A549 (cell line): ENCODE measurements around the gene NTNG2. TPM values are rescaled to one million over a fixed set of nuclear protein-coding genes. Genes with fewer than 3 reads are reported as not detected.
A peak's percentile ranks its signal among the peaks of the same experiment; 100 is the strongest.

Experiments
- ATAC-seq, 2 experiments: fragments of 200-7000 bp in 1 of 2; fragments of >200 bp in 1 of 2; cut with Nextera tagmentation in 1 of 2; cut with Tn5 transposase in 1 of 2; 3 replicates each; pipeline versions ENCODE4 v1.8.0 to v1.9.1; 2018 to 2020; ENCODE audit warnings: mild to moderate bottlenecking in 1 of 2, moderate library complexity in 1 of 2
- CTCF ChIA-PET: fragments of 300-600 bp; sonication (Branson Sonifier 250); formaldehyde crosslinking; extraction: SDS; loops from one replicate; lab custom pipeline; 2021; ENCODE audit warnings: antibody characterized with exemption, inconsistent platforms; lab: Yijun Ruan, JAX
- POLR2A ChIA-PET: fragments of 350-600 bp; formaldehyde crosslinking; extraction: SDS; loops from one replicate; lab custom pipeline; 2021; ENCODE audit warnings: antibody characterized with exemption, inconsistent platforms; lab: Yijun Ruan, JAX
- DNase-seq, 2 experiments: peaks; one replicate each; pipeline versions ENCODE4 v3.0.0 to v3.0.0-alpha.2; 2011 to 2016; ENCODE audit warnings: low read depth in 1 of 2, low spot score in 1 of 2
- FAIRE-seq: peaks from 2 replicates; lab custom pipeline; 2011; peaks lifted over from hg19 to GRCh38; lab: Jason Lieb, UNC
- H3K27ac ChIP-seq, 2 experiments: fragments of >200 bp; sonication (Bioruptor Twin); formaldehyde crosslinking; 3 replicates each; pipeline ENCODE4 v1.5.1; 2016 to 2017
- H3K4me1 ChIP-seq: fragments of >200 bp; sonication (Bioruptor Twin); formaldehyde crosslinking; 3 replicates; pipeline ENCODE4 v1.6.1; 2016
- H3K4me2 ChIP-seq: fragments of >200 bp; sonication (Bioruptor Twin); formaldehyde crosslinking; 3 replicates; pipeline ENCODE4 v1.6.1; 2016
- H3K4me3 ChIP-seq: fragments of >200 bp; sonication (Bioruptor Twin); formaldehyde crosslinking; 3 replicates; pipeline ENCODE4 v1.5.1; 2016
- H3K9me3 ChIP-seq: fragments of >200 bp; sonication (Bioruptor Twin); formaldehyde crosslinking; 3 replicates; pipeline ENCODE4 v1.6.1; 2016
- CHD2 ChIP-seq: fragments of 150-350 bp; IDR thresholded peaks from 2 replicates; pipeline ENCODE4 v1.6.1; 2014; ENCODE audit warnings: low read length; ENCODE audit not compliant: partially characterized antibody
- CHD4 ChIP-seq: fragments of 200-600 bp; sonication (generic); IDR thresholded peaks from 2 replicates; pipeline ENCODE4 v1.6.1; 2016; ENCODE audit warnings: antibody characterized with exemption, mild to moderate bottlenecking, borderline replicate concordance
- ELK1 ChIP-seq: fragments of 150-350 bp; IDR thresholded peaks from 2 replicates; pipeline ENCODE4 v1.6.1; 2014; ENCODE audit warnings: low read depth, mild to moderate bottlenecking, low read length
- ESRRA ChIP-seq: fragments of 150-350 bp; IDR thresholded peaks from 2 replicates; pipeline ENCODE4 v1.6.1; 2014; ENCODE audit warnings: mild to moderate bottlenecking, low read length, borderline replicate concordance
- HEYL ChIP-seq: fragments of 250-450 bp; sonication (Bioruptor Pico); IDR thresholded peaks from 2 replicates; pipeline ENCODE4 v1.8.0; 2021; ENCODE audit warnings: mild to moderate bottlenecking, moderate library complexity
- HOXB5 ChIP-seq: fragments of 250-450 bp; sonication (Bioruptor Pico); IDR thresholded peaks from 2 replicates; pipeline ENCODE4 v1.5.0; 2020; ENCODE audit warnings: mild to moderate bottlenecking, moderate library complexity
- JUNB ChIP-seq: fragments of >200 bp; sonication (Bioruptor Twin); formaldehyde crosslinking; IDR thresholded peaks from 2 replicates; pipeline ENCODE4 v1.6.1; 2016
- KDM5A ChIP-seq: fragments of 200-600 bp; sonication (generic); IDR thresholded peaks from 2 replicates; pipeline ENCODE4 v1.6.1; 2016; ENCODE audit warnings: antibody characterized with exemption, mild to moderate bottlenecking
- MAFK ChIP-seq: fragments of 450-650 bp; IDR thresholded peaks from 2 replicates; pipeline ENCODE4 v1.6.1; 2014; ENCODE audit not compliant: partially characterized antibody
- MAZ ChIP-seq: fragments of 150-350 bp; IDR thresholded peaks from 2 replicates; pipeline ENCODE4 v1.6.1; 2014; ENCODE audit warnings: antibody characterized with exemption, low read depth, low read length, borderline replicate concordance
- NFE2L2 ChIP-seq: fragments of 150-350 bp; conservative IDR thresholded peaks from 2 replicates; pipeline ENCODE4 v1.6.1; 2014; ENCODE audit warnings: low read length
- NPAS2 ChIP-seq: fragments of 250-450 bp; sonication (Bioruptor Pico); IDR thresholded peaks from 2 replicates; pipeline ENCODE4 v1.8.0; 2022; ENCODE audit warnings: mild to moderate bottlenecking, moderate library complexity, borderline replicate concordance
- PHF8 ChIP-seq: fragments of 200-600 bp; sonication (generic); IDR thresholded peaks from 2 replicates; pipeline ENCODE4 v1.6.1; 2016; ENCODE audit warnings: low read depth, mild to moderate bottlenecking, antibody characterized with exemption, moderate library complexity, borderline replicate concordance
- POLR2A ChIP-seq: IDR thresholded peaks from 2 replicates; pipeline ENCODE4 v1.6.1; 2012; ENCODE audit warnings: mild to moderate bottlenecking, low read length
- TP53 ChIP-seq: fragments of 250-450 bp; sonication (Bioruptor Pico); IDR thresholded peaks from 2 replicates; pipeline ENCODE4 v1.5.0; 2021; ENCODE audit warnings: mild to moderate bottlenecking, moderate library complexity
- USF2 ChIP-seq: fragments of 450-650 bp; IDR thresholded peaks from 2 replicates; pipeline ENCODE4 v1.6.1; 2014; ENCODE audit warnings: antibody characterized with exemption
- ZFP36 ChIP-seq: fragments of 450-650 bp; IDR thresholded peaks from 2 replicates; pipeline ENCODE4 v1.6.1; 2014; ENCODE audit warnings: borderline replicate concordance; ENCODE audit not compliant: partially characterized antibody
- WGBS: methylation state at CpG from one replicate; pipeline ENCODE4 v1.1.6; 2017; ENCODE audit errors: missing lambda C conversion rate; 5-methylcytosine and 5-hydroxymethylcytosine counted together
- polyA plus RNA-seq, 4 experiments: library from polyadenylated mRNA; depleted of rRNA in 3 of 4; stranded (reverse); fragments of >200 nt; fragmentation: RNase III in 1 of 4; extraction: RNeasy Plus Mini Kit Qiagen cat#74134 plus additional on column Dnase treatment in 1 of 4; gene quantifications; 2 replicates in 3 of 4; 3 replicates in 1 of 4; pipeline ENCODE4 v1.2.3, GENCODE V29; 2011 to 2017
- TF ChIP-seq, protein P1 (sequence below): IDR thresholded peaks from 2 replicates; pipeline ENCODE4 v1.6.1; 2012
- TF ChIP-seq, protein P2 (sequence below): fragments of 200-600 bp; sonication (generic); IDR thresholded peaks from 2 replicates; pipeline ENCODE4 v1.6.1; 2016; ENCODE audit warnings: antibody characterized with exemption, mild to moderate bottlenecking, moderate library complexity

The NTNG2 gene
- polyA plus RNA-seq, 2 of the 4 experiments (the other 2 are of a cell fraction), result 0.52 to 1.0 TPM

GRCh38 chr9:132193227-132194124 lies 31.6 kb downstream of the NTNG2 start:
- DNase-seq, result no peak
- H3K4me3 ChIP-seq, result no peak overlapping the region
- CTCF ChIA-PET, result interaction anchor here (0.7 to 3.4 kb wide), 5 partner anchors 9 to 76 kb away, joined by 3 to 14 read pairs (median 4); no protein-coding TSS in a partner anchor
- ATAC-seq, result no peak
- WGBS, result 75% methylated on average over 12 of the region's 12 CpGs
- H3K27ac ChIP-seq, result no peak overlapping the region
- no peaks in the 10 kb centered on the region for H3K9me3 ChIP-seq
- no peak overlapping the region for H3K4me2 ChIP-seq
- TF ChIP-seq HEYL (CRISPR knock-in tag) (no peak), ZFP36 (peak; percentile 74)
- TF ChIP-seq, all 56 proteins: peak for 1
- H3K4me1 ChIP-seq, result no peaks in the 10 kb centered on the region
- POLR2A ChIA-PET, result no interaction called here
- no peak for FAIRE-seq

DNA sequence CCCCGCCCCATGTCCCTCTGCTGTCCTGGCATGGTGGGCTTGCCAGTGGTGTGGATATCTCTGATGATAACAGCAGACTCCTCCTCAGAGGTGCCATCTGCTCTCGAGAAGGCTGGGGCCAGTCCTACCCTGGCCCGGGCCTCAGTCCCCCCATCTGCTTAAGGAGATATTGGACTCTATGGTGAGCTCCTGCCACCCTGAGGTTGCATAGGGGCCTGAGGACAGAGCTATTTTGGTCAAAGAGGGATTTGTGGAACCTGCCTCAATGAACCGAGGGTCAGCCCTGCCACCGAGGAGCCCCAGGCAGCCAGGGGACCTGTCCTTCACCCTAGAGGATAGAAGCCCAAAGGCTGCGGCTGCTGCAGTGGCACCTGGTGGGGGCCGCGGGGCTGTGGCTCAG lies 32.6 kb downstream of the NTNG2 start:
- TF ChIP-seq HEYL (CRISPR knock-in tag), result no peak
- TF ChIP-seq HOXB5 (CRISPR knock-in tag), result no peak
- no peak for TF ChIP-seq NFE2L2
- TF ChIP-seq, protein P1, sequence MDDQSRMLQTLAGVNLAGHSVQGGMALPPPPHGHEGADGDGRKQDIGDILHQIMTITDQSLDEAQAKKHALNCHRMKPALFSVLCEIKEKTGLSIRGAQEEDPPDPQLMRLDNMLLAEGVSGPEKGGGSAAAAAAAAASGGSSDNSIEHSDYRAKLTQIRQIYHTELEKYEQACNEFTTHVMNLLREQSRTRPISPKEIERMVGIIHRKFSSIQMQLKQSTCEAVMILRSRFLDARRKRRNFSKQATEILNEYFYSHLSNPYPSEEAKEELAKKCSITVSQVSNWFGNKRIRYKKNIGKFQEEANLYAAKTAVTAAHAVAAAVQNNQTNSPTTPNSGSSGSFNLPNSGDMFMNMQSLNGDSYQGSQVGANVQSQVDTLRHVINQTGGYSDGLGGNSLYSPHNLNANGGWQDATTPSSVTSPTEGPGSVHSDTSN, result no peak
- TF ChIP-seq MAZ, result no peak
- no peak for TF ChIP-seq JUNB
- no peak for TF ChIP-seq KDM5A
- no peak for TF ChIP-seq USF2
- no peak for TF ChIP-seq MAFK
- no peak for TF ChIP-seq TP53 (CRISPR knock-in tag)
- no peak for TF ChIP-seq POLR2A
- no peak for TF ChIP-seq NPAS2 (CRISPR knock-in tag)
- TF ChIP-seq, protein P2, sequence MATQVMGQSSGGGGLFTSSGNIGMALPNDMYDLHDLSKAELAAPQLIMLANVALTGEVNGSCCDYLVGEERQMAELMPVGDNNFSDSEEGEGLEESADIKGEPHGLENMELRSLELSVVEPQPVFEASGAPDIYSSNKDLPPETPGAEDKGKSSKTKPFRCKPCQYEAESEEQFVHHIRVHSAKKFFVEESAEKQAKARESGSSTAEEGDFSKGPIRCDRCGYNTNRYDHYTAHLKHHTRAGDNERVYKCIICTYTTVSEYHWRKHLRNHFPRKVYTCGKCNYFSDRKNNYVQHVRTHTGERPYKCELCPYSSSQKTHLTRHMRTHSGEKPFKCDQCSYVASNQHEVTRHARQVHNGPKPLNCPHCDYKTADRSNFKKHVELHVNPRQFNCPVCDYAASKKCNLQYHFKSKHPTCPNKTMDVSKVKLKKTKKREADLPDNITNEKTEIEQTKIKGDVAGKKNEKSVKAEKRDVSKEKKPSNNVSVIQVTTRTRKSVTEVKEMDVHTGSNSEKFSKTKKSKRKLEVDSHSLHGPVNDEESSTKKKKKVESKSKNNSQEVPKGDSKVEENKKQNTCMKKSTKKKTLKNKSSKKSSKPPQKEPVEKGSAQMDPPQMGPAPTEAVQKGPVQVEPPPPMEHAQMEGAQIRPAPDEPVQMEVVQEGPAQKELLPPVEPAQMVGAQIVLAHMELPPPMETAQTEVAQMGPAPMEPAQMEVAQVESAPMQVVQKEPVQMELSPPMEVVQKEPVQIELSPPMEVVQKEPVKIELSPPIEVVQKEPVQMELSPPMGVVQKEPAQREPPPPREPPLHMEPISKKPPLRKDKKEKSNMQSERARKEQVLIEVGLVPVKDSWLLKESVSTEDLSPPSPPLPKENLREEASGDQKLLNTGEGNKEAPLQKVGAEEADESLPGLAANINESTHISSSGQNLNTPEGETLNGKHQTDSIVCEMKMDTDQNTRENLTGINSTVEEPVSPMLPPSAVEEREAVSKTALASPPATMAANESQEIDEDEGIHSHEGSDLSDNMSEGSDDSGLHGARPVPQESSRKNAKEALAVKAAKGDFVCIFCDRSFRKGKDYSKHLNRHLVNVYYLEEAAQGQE, result no peak
- no peak for TF ChIP-seq ELK1
- TF ChIP-seq ESRRA, result no peak
- no peak for TF ChIP-seq PHF8
- no peak for TF ChIP-seq CHD4
- TF ChIP-seq CHD2, result no peak
- H3K27ac ChIP-seq, result no peak overlapping the region
- WGBS, result 52% methylated on average over 8 of the region's 8 CpGs
- FAIRE-seq, result no peak
- ChIA-PET POLR2A (no interaction called here), CTCF (interaction anchor here (0.8 kb wide), 1 partner anchor 42 kb away, joined by 4 read pairs; no protein-coding TSS in a partner anchor)
- H3K9me3 ChIP-seq, result 0 out of 3 replicates have a peak, but pooled peaks cover 4% of the 10 kb centered on the region
- DNase-seq, result no peak
- H3K4me2 ChIP-seq, result no peak overlapping the region
- H3K4me1 ChIP-seq, result no peaks in the 10 kb centered on the region
- ATAC-seq, result no peak
- H3K4me3 ChIP-seq, result no peak overlapping the region
